GM10847 (cell line): ENCODE measurements around the gene CPSF4L.

Experiments used
- POLR2A ChIP-seq: IDR thresholded peaks from 2 replicates; pipeline ENCODE4 v1.6.1; 2011; ENCODE audit not compliant: insufficient read length; ENCODE audit errors: extremely low read depth

Gene CPSF4L

GRCh38 chr17:73209436-73209835 is 52.2 kb downstream of the CPSF4L start:
- no peak for TF ChIP-seq POLR2A

GRCh38 chr17:73208139-73208827 is 53.4 kb downstream of the CPSF4L start:
- no peak for TF ChIP-seq POLR2A

- TF ChIP-seq POLR2A = no peak
These were observed 56.2 kb downstream of the CPSF4L start for GRCh38 chr17:73205459-73205961.

- no peak for TF ChIP-seq POLR2A
These were observed 57.7 kb downstream of the CPSF4L start for GRCh38 chr17:73203788-73204479.

DNA sequence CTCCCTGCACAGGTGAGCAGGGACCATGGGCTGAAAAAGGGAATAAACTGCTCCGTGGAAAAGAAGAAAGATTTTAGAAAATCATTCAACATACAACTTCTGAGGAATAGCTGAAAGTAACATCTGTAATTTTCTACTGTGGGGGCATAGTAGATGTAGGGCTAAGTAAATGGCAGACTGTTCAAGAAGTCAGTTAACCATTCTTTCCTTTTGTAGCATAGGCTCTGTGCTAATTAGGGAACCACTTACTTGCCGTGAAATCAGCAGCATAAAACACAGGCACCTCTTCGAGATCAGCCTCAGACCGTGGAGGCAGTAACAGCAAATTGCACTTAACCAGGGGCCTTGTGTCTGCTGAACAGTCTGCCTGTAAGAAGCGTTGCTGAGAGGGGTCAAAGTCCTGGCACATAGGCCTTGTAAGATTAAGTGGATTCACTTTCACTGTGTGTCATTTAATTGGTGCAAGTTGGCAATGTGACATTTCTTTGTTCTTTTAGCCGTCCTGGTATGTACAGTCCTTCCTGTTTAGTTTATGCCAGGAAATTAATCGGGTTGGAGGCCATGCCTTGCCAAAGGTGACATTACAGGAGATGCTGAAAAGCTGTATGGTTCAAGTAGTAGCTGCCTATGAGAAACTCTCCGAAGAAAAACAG is 58.4 kb downstream of the CPSF4L start:
- TF ChIP-seq POLR2A = no peak

DNA sequence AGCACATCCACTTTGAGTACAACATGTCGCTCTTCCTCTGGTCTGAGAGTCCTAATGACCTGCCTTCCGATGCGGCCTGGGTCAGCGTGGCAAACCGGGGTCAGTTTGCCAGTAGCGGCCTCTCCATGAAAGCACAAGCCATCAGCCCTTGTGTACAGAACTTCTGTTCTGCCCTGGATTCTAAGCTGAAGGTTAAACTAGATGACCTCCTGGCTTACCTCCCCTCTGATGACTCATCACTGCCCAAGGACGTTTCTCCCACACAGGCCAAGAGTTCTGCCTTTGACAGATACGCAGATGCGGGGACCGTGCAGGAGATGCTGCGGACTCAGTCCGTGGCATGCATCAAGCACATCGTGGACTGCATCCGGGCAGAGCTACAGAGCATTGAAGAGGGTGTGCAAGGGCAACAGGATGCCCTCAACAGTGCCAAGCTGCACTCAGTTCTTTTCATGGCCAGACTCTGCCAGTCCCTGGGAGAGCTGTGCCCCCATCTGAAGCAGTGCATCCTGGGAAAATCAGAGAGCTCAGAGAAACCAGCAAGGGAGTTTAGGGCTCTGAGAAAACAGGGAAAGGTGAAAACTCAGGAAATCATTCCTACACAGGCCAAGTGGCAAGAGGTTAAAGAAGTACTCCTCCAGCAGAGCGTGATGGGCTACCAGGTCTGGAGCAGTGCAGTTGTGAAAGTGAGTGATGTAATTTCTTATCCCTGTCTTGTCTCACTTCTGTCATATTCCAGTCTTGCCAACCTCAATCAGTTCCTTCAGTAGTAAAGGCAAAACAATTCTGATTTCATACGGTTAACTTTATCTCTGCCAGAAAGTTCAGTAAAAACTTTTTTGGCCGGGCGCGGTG is 60.2 kb downstream of the CPSF4L start:
- no peak for TF ChIP-seq POLR2A

DNA sequence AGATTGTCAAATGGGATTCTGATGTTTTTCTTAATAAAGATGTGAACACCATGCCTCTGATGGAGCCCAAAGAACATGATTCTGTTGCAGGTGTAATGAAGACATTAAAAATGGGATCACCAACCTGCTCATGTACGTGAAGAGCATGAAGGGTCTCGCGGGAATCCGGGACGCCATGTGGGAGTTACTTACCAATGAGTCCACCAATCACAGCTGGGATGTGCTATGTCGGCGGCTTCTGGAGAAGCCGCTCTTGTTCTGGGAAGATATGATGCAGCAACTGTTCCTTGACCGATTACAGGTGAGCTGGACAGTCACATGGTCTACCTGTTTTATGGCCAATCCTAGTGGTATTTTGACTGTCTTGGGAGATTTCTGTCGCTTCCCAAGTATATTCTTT is 61.2 kb downstream of the CPSF4L start:
- TF ChIP-seq POLR2A = no peak

DNA sequence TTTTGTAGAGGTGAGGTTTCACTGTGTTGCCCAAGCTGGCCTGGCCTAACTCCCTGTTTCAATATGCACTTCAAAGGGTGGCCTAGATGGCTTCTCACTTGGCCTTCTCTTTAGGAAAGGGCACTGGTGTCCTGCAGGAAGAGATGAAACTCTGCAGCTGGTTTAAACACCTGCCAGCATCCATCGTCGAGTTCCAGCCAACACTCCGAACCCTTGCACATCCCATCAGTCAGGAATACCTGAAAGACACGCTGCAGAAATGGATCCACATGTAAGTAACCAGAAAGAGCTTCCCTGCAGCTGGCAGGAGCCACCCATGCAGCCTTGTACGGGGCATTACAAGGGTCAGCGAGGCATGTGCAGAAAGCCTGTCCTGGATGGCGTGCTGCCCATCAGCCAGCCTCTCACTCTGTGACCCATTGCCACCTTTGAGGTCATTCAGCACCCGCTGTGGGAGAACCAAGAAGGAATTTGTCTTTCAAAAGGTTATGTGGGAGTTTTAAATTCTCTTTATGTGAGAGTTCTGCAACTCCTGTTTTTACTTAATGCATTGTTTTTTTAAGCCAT is 61.8 kb downstream of the CPSF4L start:
- no peak for TF ChIP-seq POLR2A

- no peak for TF ChIP-seq POLR2A
These were observed 62.8 kb downstream of the CPSF4L start for GRCh38 chr17:73198930-73199260.
